K562 (cell line): ENCODE data around the gene ST8SIA4. TPM values are rescaled to one million over a fixed set of nuclear protein-coding genes. Genes with fewer than 3 reads are reported as not detected.

ENCODE experiments used
- ATAC-seq: fragments of 200-7000 bp; cut with Tn5 transposase; 3 replicates; pipeline ENCODE4 v1.9.1; 2020; ENCODE audit warnings: moderate library complexity
- BruUV-seq: library from RNA; stranded (reverse); fragments of 400-500 nt; replicated peaks from 2 replicates; lab custom pipeline; 2021; lab: Mats Ljungman, UMichigan
- CTCF ChIA-PET: fragments of 300-600 bp; formaldehyde crosslinking; extraction: SDS; loops from one replicate; lab custom pipeline; 2021; ENCODE audit warnings: low intra/inter-chr PET ratio; lab: Yijun Ruan, JAX
- POLR2A ChIA-PET: fragments of 300-600, 350-650 bp; sonication (Branson Sonifier 250); formaldehyde crosslinking; extraction: SDS; loops from one replicate; lab custom pipeline; 2021; ENCODE audit warnings: antibody characterized with exemption, inconsistent platforms; lab: Yijun Ruan, JAX
- DNase-seq, 4 experiments: peaks; one replicate each; pipeline versions ENCODE4 v3.0.0 to v3.0.0-alpha.2; 2011 to 2018; ENCODE audit warnings: low spot score in 3 of 4, mixed read lengths in 3 of 4; ENCODE audit errors: extremely low read depth in 1 of 4
- FAIRE-seq: peaks from 2 replicates; lab custom pipeline; 2011; peaks lifted over from hg19 to GRCh38; lab: Jason Lieb, UNC
- H2AFZ ChIP-seq: 2 replicates; pipeline ENCODE4 v1.6.0; 2011; ENCODE audit warnings: low read depth, low read length, control low read depth, inconsistent platforms
- H3K27ac ChIP-seq: fragments of 200-600 bp; 3 replicates; pipeline ENCODE4 v1.8.0; 2011; ENCODE audit warnings: low read depth, mild to moderate bottlenecking, control low read depth, inconsistent platforms, low read length, moderate library complexity, mixed read lengths; ENCODE audit errors: extremely low read depth
- H3K27me3 ChIP-seq, 2 experiments: fragments of 300-600 bp in 1 of 2; 2 replicates in 1 of 2; 3 replicates in 1 of 2; pipeline versions ENCODE4 v1.6.0 to v1.8.0; 2011; ENCODE audit warnings: inconsistent platforms in 2 of 2, low read length in 2 of 2, mild to moderate bottlenecking in 1 of 2, mixed read lengths in 1 of 2, moderate library complexity in 1 of 2; ENCODE audit not compliant: control insufficient read depth in 2 of 2, insufficient read depth in 2 of 2
- H3K36me3 ChIP-seq: fragments of 300-600 bp; 3 replicates; pipeline ENCODE4 v1.8.0; 2011; ENCODE audit warnings: mild to moderate bottlenecking, low read length, inconsistent platforms; ENCODE audit not compliant: control insufficient read depth, insufficient read depth
- H3K4me1 ChIP-seq, 2 experiments: fragments of 200-600 bp in 1 of 2; replicated peaks in 1 of 2; 2 replicates in 1 of 2; 3 replicates in 1 of 2; pipeline versions ENCODE4 v1.5.1 to v1.8.0; 2011; ENCODE audit warnings: inconsistent platforms in 2 of 2, low read length in 2 of 2, mild to moderate bottlenecking in 1 of 2, mixed read lengths in 1 of 2, moderate library complexity in 1 of 2; ENCODE audit not compliant: control insufficient read depth in 2 of 2, insufficient read depth in 2 of 2
- H3K4me2 ChIP-seq: 2 replicates; pipeline ENCODE4 v1.6.1; 2011; ENCODE audit warnings: low read length, control low read depth, inconsistent platforms, mixed read lengths; ENCODE audit not compliant: insufficient read depth
- H3K4me3 ChIP-seq: fragments of 200-600 bp; sonication (generic), shearing (Covaris generic); 2 replicates; pipeline ENCODE4 v1.5.1; 2016; ENCODE audit warnings: control low read depth, inconsistent platforms
- H3K79me2 ChIP-seq: fragments of 200-600 bp; 3 replicates; pipeline ENCODE4 v1.8.0; 2011; ENCODE audit warnings: low read length, inconsistent platforms; ENCODE audit not compliant: control insufficient read depth, insufficient read depth
- H3K9ac ChIP-seq, 2 experiments: 2 replicates each; pipeline versions ENCODE4 v1.6.0 to v1.6.1; 2011; ENCODE audit warnings: low read depth in 2 of 2, low read length in 2 of 2, control low read depth in 1 of 2, inconsistent platforms in 1 of 2, mild to moderate bottlenecking in 1 of 2, mixed read lengths in 1 of 2; ENCODE audit not compliant: insufficient read depth in 1 of 2
- H3K9me1 ChIP-seq: one replicate; pipeline ENCODE4 v1.6.0; 2011; ENCODE audit warnings: inconsistent platforms, mild to moderate bottlenecking, low read length, moderate library complexity; ENCODE audit not compliant: control insufficient read depth, insufficient read depth
- H3K9me3 ChIP-seq: replicated peaks from 2 replicates; pipeline ENCODE4 v1.5.1; 2011; ENCODE audit warnings: low read depth, low read length, inconsistent platforms; ENCODE audit not compliant: control insufficient read depth, insufficient read depth
- H4K20me1 ChIP-seq: replicated peaks from 2 replicates; pipeline ENCODE4 v1.6.1; 2011; ENCODE audit warnings: low read length, inconsistent platforms, mixed read lengths; ENCODE audit not compliant: control insufficient read depth, insufficient read depth
- ARID1B ChIP-seq: fragments of 450-650 bp; IDR thresholded peaks from 2 replicates; pipeline ENCODE4 v1.6.1; 2016; ENCODE audit warnings: antibody characterized with exemption, mild to moderate bottlenecking, inconsistent platforms
- C11orf30 ChIP-seq: fragments of 450-650 bp; IDR thresholded peaks from 2 replicates; pipeline ENCODE4 v1.6.1; 2016; ENCODE audit warnings: low read depth, mild to moderate bottlenecking
- CBX3 ChIP-seq, 2 experiments: IDR thresholded peaks; 1 replicate in 1 of 2; 2 replicates in 1 of 2; pipeline ENCODE4 v1.6.1; 2012; ENCODE audit warnings: inconsistent platforms in 2 of 2, low read length in 2 of 2, borderline replicate concordance in 1 of 2, control low read depth in 1 of 2
- CHD1 ChIP-seq: fragments of 200-600 bp; sonication (generic); IDR thresholded peaks from one replicate; pipeline ENCODE4 v1.6.1; 2012; ENCODE audit warnings: mild to moderate bottlenecking, moderate library complexity, low read length, inconsistent platforms
- HMG20B ChIP-seq: fragments of 250-450 bp; sonication (Bioruptor Pico); IDR thresholded peaks from 2 replicates; pipeline ENCODE4 v1.5.0; 2021; ENCODE audit warnings: mild to moderate bottlenecking
- MAFG ChIP-seq: fragments of 450-650 bp; conservative IDR thresholded peaks from 2 replicates; pipeline ENCODE4 v1.6.1; 2016; ENCODE audit warnings: missing genetic modification characterization, missing compliant biosample characterization
- MAFK ChIP-seq: IDR thresholded peaks from 2 replicates; pipeline ENCODE4 v1.6.1; 2011; ENCODE audit warnings: low read length, improper control_type of control experiment
- MEIS2 ChIP-seq: fragments of 450-650 bp; IDR thresholded peaks from 2 replicates; pipeline ENCODE4 v1.6.1; 2014; ENCODE audit warnings: mild to moderate bottlenecking; ENCODE audit not compliant: partially characterized antibody
- RBM14 ChIP-seq: fragments of 200-400 bp; formaldehyde crosslinking; IDR thresholded peaks from 2 replicates; pipeline ENCODE4 v1.6.1; 2018; ENCODE audit warnings: low read depth, mild to moderate bottlenecking, low read length, moderate library complexity, borderline replicate concordance; ENCODE audit not compliant: insufficient read depth
- ZNF316 ChIP-seq: fragments of 450-650 bp; IDR thresholded peaks from 2 replicates; pipeline ENCODE4 v1.6.1; 2016
- in situ Hi-C: fragments of 300-500 bp; cut with MboI; formaldehyde crosslinking; loops from 4 replicates; pipeline ENCODE4 v1.15.0; 2018; ENCODE audit warnings: inconsistent platforms, mixed read lengths
- intact Hi-C: fragments of 100-400 bp; cut with micrococcal nuclease; formaldehyde crosslinking; loops from 2 replicates; pipeline ENCODE4 v1.14.2; 2022
- polyA plus RNA-seq, 8 experiments: library from polyadenylated mRNA; depleted of rRNA in 4 of 8; stranded (reverse) in 5 of 8; unstranded in 3 of 8; fragments of >200 nt; fragmentation: Nextera tagmentation in 2 of 8; fragmentation: Illumina TruSeq in 1 of 8; extraction: Ambion mirVana in 2 of 8; extraction: Trizol in 1 of 8; gene quantifications; 2 replicates each; pipeline versions ENCODE4 v1.2.1 to v1.2.3, GENCODE V29; 2011 to 2014; ENCODE audit warnings: inconsistent platforms in 1 of 8, missing spikeins in 1 of 8
- total RNA-seq, 7 experiments: library from RNA; depleted of rRNA in 6 of 7; stranded (reverse); fragments of >200 nt in 6 of 7; fragmentation: Illumina TruSeq in 2 of 7; extraction: Trizol in 2 of 7; gene quantifications; 2 replicates each; pipeline versions ENCODE4 v1.2.1 to v1.2.3, GENCODE V29; 2011 to 2021; ENCODE audit warnings: low replicate concordance in 1 of 7

The ST8SIA4 gene
- total and polyA plus RNA-seq, 9 of the 15 experiments (the other 6 are each of a cell fraction or from before 2014, with no cell fraction given) = 0.22 to 2.0 (median 0.54) TPM

DNA sequence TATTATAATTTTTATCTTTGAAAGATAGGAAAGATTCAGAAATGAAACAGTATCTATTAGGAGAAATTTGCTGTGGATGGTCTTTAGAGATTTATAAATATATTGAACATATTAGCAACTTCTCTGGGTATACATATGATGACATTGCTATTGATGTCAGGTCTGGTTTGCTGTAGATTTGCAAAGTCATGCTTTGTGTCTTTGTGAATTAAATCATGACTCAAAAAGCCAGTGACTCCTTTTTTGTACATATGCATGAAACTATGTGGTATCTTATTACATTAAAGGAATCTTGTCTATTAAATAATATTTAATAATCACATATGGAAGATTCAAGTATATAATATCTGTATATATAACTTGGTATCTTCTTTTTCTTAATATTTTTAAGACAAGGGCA lies 141.9 kb downstream of the ST8SIA4 start:
- no peaks in the 10 kb centered on the region for H3K9me3 ChIP-seq
- DNase-seq (no peak), FAIRE-seq (no peak), ATAC-seq (no peak)
- no peak overlapping the region for H3K27ac ChIP-seq
- POLR2A ChIA-PET = no interaction called here
- intact Hi-C loops = no loop called here
- no peaks in the 10 kb centered on the region for H3K79me2 ChIP-seq
- no peaks in the 10 kb centered on the region for H3K36me3 ChIP-seq
- CTCF ChIA-PET = no interaction called here
- H4K20me1 ChIP-seq = no peaks in the 10 kb centered on the region
- no peak for TF ChIP-seq MEIS2
- peak; percentile 38; the same call in 1 of the 2 replicates for TF ChIP-seq C11orf30
- TF ChIP-seq MAFG (tag) = peak; percentile 39; the same call in 1 of the 2 replicates
- peak; percentile 22; the same call in 1 of the 2 replicates for TF ChIP-seq MAFK
- TF ChIP-seq CBX3 (IDR thresholded peaks at IDR 0.05; ENCODE audit: borderline replicate concordance in 1 of 2, low read length in 2 of 2) = no peak
- no peak for TF ChIP-seq HMG20B
- TF ChIP-seq ARID1B = no peak
- peak; percentile 75 for TF ChIP-seq ZNF316
- no peak for TF ChIP-seq CHD1
- TF ChIP-seq RBM14 = no peak
- no TSS peak for BruUV-seq
- no peak overlapping the region for H3K4me3 ChIP-seq
- no peak overlapping the region for H3K9ac ChIP-seq
- no peaks in the 10 kb centered on the region for H3K4me1 ChIP-seq
- no peak overlapping the region for H2AFZ ChIP-seq
- H3K9me1 ChIP-seq = no peaks in the 10 kb centered on the region
- no peaks in the 10 kb centered on the region for H3K27me3 ChIP-seq
- in situ Hi-C loops = no loop called here
- H3K4me2 ChIP-seq = no peak overlapping the region
